CD4-positive, alpha-beta T cell treated with Interferon gamma for 1 hour (primary cell): Measurements from ENCODE around the gene SMYD3.

Experiments
- DNase-seq: peaks from one replicate; pipeline ENCODE4 v3.0.0-alpha.2; 2020

Gene SMYD3

DNA sequence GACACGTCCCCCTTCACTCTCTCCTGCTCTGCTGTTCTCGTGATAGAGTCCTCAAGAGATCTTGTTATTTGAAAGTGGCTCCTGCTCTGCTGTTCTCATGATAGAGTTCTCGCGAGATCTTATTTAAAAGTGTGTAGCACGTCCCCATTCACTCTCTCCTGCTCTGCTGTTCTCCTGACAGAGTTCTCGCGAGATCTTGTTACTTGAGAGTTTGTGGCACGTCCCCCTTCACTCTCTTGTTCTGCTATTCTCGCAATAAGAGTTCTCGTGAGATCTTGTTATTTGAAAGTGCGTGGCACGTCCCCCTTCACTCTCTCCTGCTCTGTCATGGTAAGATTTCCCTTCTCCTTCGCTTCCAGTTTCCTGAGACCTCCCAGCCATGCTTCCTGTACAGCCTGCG is 47.9 kb downstream of the SMYD3 start:
- DNase-seq, result no peak

DNA sequence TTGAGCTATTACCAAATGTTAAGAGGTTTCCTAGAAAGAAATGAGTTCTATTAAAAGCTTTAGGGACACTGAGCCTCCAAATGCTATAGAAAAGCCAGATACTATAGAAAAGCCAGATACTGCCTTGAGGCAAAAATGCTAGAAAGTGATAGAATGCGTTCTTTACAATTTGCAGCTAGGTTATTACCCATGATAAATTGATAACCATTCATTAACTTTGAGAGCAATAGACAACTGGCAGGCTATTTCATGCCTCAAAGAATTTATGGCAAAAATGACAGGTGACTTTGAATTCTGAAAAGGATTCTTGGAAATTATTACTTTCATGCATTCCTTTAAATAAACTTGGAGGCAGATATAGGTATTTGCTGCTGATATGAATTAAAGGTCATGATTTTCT is 51.6 kb downstream of the SMYD3 start:
- no peak for DNase-seq

DNA sequence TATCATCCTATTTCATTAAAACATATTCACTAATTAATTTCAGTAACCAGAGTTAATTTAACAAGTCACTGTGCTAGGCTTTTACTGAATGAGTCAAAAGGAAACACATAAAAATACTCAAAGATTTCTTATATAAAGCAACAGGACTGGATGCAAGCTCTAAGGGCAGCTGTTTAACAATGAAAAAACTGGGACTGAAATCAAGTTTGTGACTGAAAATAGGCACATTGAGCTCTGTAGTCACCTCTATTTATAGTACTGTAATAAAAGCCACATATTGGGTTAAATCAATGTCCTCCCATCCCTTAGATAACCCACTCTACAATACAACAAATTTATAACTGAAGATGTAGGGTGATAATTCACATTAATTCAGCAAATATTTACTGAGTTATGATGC is 52.4 kb downstream of the SMYD3 start:
- no peak for DNase-seq

- no peak for DNase-seq
These were observed 56.3 kb downstream of the SMYD3 start for GRCh38 chr1:246450611-246451251.

DNA sequence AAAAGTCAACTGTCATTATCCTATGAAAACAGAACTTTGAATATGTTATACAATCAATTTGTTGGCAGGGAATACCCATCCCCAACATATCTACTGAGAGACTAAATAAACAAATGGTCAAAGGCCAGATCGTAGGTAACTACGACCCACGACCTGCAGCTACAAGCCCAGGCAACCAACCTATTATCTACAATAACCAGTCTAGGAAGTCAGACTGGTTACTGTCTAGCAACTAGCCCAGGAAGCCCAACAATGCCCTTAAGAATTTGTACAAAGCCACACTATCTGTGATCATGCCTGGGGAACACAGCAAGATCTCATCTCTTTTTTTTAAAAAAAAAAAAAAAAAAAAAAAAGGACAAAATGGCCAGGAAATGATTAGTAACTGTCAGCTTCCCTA is 58.7 kb downstream of the SMYD3 start:
- DNase-seq, result no peak

DNA sequence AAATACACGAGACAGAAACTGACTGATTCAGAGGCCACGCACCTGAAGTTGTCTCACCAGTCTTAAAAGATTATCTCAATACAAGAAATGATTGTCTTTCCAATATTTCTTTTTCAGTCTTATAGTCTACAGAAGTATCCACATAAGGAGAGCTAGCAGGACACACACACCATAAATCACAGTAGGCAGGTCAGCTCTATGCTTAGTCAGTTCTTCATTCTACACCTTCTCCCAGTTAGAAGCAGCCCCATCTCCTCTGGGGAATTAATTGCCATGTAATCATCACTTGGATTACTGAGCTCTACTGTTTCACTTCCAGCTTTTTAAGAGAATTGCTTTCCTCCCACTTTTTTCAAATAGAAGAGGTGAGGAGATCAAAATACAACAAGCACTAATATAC is 59.6 kb downstream of the SMYD3 start:
- no peak for DNase-seq

DNA sequence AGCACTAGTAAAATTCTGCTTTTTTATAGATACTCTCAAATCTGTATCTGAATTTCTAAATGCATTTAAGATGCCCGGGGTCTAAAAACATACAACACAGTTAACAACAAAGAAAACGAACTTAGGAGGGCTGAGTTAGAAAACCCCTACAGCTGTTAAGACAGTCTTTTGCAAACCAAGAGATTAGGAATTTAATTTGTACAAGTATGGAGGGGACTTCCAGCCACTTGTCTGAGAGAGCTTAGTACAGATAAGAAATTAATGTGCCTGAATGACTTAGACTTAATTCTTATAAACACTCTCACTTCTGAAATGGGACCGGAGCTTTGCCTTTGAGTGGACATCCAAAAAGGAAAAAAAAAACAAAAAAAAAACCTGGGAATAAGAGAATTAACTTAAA is 61.6 kb downstream of the SMYD3 start:
- no peak for DNase-seq

GRCh38 chr1:246444617-246445016 is 62.5 kb downstream of the SMYD3 start:
- no peak for DNase-seq

DNA sequence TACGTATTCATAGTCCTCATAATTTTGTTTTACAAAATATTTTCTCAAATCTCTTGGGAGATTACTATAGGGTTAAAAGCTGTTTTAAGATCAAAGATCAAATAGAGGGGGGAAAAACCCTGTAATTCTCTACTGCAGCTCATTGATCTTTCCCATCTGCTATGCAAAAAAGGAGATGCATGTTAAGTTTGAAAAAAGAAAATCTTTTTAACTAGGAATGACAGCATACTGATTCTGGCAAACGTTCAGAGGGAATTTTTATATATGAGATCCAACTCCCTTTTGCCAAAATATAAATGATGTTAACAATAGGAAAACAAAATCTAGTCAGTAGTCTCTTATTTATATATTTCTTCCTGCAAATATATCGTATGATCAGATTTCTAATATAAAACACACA is 69.1 kb downstream of the SMYD3 start:
- no peak for DNase-seq

- no peak for DNase-seq
These were observed 71.5 kb downstream of the SMYD3 start for GRCh38 chr1:246435421-246436041.

DNA sequence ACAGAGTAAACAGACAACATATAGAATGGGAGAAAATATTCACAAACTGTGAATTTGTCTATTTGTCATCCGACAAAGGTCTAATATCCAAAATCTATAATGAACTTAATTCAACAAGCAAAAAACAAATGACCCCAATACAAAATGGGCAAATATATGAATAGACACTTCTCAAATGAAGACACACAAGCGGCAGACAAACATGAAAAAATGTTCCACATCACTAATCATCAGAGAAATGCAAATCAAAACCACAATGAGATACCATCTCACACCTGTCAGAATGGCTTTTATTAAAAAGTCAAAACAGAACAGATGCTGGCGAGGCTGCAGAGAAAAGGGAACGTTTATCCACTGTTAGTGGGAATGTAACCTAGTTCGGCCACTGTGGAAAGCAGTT is 72.7 kb downstream of the SMYD3 start:
- no peak for DNase-seq

GRCh38 chr1:246428542-246429308 is 78.4 kb downstream of the SMYD3 start:
- DNase-seq, result no peak

DNA sequence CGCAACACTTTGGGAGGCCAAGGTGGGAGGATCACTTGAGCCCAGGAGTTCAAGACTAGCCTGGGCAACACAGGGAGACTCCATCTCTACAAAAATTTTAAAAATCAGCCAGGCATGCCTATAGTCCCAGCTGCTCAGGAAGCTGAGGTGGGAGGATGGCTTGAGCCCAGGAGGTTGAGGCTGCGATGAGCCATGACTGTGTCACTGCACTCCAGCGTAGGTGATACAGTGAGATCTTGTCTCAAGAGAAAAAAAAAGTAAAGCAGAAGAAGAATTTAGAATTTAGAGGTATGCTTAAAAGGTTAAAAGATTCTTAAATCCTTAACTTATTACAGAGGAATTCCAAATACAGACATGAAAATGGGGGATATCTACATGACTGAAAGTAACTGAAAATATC is 79.5 kb downstream of the SMYD3 start:
- no peak for DNase-seq

DNA sequence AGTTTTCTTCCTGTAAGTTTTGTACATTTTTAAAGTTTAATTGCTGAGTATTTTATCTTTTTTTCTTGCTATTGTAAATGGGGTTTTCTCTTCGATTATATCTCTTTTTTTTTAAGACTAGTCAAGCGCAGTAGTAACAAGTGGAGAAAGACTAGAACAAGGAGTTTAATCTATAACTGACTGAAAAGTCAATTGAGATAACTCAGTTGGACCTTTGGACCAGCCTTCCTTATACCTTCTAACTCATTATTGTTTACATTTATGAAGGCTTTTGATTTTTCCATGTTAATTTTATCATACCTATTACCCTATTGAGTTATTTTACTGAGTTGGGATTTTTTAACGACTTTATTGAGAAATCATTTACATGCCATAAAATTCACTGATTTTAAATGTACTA is 81.2 kb downstream of the SMYD3 start:
- DNase-seq, result no peak

GRCh38 chr1:246425139-246425794 is 81.8 kb downstream of the SMYD3 start:
- DNase-seq, result no peak

DNA sequence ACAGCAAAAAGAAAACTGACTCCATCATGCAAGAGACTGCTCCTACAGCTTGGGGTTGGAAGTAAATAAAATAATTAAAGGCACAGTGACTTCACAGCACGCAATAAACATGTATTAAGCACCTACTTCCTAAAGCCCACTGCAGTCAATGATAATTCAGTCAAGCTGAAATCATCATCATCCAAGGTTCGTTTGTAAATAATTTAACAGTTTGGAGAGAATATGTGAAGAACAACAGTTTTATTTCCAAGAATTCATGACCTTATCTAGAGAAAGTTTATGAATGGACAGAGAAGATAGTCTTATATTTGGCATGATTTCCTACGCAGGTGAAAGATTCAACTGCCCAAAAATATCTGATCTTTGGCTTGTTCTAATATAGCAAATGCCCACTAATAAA is 86.8 kb downstream of the SMYD3 start:
- no peak for DNase-seq

DNA sequence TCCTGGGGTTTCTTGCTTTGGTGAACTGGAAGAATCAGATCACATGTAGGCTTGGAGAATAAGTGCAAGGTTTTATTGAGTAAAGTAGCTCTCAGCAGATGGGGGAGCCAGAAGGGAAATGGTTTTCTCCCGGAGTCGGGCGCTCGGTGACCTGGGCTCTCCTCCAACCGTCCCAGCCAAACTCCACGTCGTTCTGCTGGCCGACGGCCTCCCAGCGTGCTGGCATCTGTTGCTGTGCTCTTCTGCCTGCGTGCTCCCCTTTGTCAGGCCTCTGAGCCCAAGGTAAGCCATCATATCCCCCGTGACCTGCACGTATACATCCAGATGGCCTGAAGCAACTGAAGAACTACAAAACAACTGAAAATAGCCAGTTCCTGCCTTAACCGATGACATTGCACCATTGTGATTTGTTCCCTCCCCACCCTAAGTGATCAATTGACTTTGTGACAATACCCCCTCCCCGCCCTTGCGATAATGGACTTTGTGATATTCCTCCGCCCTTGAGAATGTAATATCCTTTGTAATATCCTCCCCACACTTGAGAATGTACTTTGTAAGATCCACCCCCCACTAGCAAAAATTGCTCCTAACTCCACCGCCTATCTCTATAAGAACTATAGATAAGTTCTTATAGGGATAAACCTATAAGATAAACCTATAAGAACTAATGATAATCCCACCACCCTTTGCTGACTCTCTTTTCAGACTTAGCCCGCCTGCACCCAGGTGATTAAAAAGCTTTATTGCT is 88.3 kb downstream of the SMYD3 start:
- DNase-seq, result no peak

DNA sequence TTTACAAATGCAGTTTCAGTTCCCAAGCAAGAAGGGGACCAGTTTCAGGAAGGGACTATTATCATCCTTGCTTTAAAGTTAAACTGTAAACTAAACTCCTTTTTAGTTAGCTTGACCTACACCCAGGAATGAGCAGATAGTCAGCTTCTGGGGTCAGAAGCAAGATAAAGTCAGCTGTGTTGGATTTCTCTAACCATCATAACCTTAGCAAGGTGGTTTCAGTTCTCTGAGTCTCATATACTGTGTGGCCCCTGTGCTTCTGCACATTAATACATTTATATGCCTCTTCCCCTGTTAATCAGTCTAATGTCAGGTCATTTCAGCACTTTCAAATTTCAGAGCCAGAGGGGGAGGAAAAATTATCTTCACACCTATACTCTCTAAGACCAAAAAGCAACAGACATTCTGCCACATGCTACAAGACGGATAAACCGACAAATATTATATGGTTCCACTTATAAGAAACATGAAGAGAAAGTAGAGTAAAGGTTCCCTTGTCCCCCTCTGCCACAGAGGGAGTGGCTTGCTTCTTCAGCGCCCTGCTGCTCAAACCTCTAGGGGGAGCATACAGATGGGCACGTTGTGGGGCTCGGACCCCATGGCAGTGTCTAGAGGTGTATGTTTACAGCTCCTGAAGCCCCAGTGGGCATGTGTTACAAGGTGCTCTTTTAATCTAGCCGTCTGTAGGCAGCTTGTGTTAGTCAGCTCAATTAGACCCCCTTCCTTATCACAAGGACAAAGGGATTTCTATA is 89.1 kb downstream of the SMYD3 start:
- DNase-seq, result no peak

GRCh38 chr1:246417152-246417812 is 89.8 kb downstream of the SMYD3 start:
- DNase-seq, result no peak

- no peak for DNase-seq
These were observed 90.8 kb downstream of the SMYD3 start for GRCh38 chr1:246416261-246416660.

GRCh38 chr1:246415028-246415427 is 92.1 kb downstream of the SMYD3 start:
- no peak for DNase-seq

DNA sequence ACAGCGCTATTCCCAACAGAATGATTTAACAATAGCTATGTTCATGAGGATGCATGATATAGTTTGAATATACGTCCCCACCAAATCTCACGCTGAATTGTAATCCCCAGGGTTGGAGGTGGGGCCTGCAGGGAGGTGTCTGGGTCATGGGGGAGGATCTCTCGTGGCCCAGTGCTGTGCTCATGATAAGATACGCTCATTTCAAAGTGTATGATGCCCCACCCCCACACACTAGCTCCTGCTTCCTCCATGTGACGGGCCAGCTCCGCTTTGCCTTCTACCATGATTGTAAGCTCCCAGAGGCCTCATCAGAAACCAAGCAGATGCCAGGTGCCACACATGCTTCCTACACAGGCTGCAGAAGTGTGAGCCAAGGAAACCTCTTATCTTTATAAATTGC is 93.6 kb downstream of the SMYD3 start:
- DNase-seq, result no peak
